CD4-positive, alpha-beta T cell treated with Interleukin-17A for 1 hour (primary cell): ENCODE measurements around the gene POLR2H.

Experiments
- DNase-seq: peaks from one replicate; pipeline ENCODE4 v3.0.0-alpha.2; 2020

Gene POLR2H

GRCh38 chr3:184352897-184353545 lies 8.5 kb upstream of the POLR2H start:
- no peak for DNase-seq

- DNase-seq, result no peak
Observed at GRCh38 chr3:184353546-184353941, 8.0 kb upstream of the POLR2H start.

GRCh38 chr3:184354121-184354728 lies 7.3 kb upstream of the POLR2H start:
- peak; percentile 70 for DNase-seq

DNA sequence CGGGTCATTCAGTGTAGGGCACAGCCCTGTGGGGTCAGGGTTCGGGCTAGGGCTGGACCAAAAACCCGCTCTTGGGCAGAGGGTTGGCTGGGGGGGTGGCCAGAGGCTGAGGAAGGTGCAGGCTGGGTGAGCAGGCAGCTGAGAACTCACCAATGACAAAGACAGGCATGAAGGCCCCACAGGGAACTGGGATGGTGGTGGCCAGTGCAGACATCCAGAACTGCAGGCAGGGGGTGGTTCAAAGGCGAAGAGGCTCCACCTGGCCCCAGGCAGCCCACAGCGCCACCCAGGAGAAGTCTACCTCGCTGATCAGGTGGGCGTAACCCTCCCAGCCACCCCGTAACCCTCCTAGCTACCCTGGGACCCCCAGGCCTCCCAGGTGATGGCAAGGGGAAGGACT lies 6.8 kb upstream of the POLR2H start:
- no peak for DNase-seq

- DNase-seq, result no peak
Observed at GRCh38 chr3:184355261-184356040, 6.1 kb upstream of the POLR2H start.

DNA sequence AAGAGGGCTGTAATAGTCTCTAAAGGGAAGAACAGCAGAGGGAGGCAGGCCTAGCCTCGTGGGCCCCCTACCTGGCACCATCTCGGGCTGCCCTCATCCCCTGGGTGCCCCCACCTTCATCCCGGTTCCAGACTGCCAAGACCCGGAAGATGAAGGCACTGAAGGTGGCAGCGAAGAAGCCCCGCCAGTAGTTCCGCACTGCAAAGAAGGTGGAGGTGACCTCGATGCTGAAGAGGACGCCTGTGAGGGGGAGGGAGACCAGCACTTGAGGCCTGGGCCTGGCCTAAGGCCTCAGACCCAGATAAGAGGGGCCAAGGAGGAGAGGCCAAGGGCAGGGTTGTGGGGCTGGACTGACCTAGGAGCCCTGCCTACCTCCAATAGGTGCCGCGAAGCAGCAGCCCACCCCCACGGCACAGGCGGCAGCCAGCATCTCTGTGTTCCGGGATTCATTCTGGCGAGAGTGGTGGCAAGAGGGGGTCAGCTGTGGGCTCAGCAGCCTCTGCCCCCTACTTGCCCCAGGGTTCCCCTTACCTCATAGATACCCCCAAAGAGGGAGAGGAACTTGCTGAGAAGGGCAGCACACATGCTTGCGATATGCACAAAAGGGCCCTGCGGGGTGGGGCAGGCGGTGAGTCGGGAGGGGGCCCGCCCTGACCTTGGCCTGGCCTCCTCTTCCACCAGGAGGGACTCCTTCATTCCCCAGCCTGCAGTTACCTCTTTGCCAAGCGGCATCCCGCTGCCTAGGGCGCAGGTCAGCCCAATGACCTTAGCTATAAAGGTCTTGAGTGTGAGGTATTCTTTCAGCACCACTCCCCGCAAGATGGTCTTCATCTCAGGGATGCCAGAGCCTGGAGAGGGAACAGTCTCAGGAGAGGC lies 4.0 kb upstream of the POLR2H start:
- no peak for DNase-seq

DNA sequence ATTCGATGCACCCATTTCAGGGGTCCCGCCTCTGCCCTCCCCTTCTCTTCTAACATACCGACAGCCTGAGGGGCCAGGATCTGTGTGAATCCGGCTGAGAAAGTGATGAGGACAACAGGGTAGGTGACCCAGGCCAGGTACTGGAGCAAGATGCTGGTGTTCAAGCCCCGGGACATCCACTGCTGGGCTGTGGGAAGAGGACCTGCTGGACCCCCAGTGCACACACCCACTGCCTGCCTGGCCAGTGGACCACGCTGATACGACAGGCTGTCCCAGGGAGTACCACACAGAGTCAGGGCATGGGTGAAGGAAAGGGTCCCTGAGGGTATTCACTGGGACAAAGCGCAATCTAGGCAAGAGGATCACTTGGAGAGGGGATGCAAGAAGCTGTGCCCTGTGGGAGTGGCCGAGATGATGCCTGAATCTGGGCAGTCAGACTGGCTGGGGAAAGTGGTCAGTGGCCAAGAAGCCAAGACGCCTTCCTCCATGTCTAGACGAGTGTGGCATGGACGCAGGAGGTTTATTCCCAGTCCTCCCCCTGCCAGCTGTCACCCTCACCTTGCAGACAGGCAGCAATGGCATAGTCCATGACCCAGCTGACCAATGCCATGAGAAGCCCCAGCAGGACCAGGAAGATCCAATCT lies 3.3 kb upstream of the POLR2H start:
- DNase-seq, result no peak

DNA sequence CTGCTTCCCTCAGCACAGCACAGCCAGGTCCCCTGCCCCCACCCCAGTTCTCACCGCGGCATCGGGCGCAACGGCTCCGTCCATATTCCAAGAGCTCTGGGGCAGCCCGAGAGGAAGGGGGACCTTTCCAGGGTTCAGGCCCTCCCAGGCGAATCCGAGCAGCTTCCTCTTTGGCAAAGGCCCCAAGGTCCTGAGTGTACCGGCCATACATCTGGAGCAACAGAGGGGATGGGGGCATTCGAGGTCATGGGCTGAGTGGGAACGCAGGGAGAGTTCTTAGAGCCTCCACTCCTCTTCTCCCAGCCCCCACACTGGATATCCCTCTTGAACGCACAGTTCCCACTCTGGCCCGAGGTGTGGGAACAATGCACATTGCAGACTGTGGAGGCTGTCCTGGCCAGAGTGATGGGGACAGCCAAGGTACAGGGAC lies 2.6 kb upstream of the POLR2H start:
- no peak for DNase-seq

- no peak for DNase-seq
Observed at GRCh38 chr3:184359610-184360009, 1.9 kb upstream of the POLR2H start.

DNA sequence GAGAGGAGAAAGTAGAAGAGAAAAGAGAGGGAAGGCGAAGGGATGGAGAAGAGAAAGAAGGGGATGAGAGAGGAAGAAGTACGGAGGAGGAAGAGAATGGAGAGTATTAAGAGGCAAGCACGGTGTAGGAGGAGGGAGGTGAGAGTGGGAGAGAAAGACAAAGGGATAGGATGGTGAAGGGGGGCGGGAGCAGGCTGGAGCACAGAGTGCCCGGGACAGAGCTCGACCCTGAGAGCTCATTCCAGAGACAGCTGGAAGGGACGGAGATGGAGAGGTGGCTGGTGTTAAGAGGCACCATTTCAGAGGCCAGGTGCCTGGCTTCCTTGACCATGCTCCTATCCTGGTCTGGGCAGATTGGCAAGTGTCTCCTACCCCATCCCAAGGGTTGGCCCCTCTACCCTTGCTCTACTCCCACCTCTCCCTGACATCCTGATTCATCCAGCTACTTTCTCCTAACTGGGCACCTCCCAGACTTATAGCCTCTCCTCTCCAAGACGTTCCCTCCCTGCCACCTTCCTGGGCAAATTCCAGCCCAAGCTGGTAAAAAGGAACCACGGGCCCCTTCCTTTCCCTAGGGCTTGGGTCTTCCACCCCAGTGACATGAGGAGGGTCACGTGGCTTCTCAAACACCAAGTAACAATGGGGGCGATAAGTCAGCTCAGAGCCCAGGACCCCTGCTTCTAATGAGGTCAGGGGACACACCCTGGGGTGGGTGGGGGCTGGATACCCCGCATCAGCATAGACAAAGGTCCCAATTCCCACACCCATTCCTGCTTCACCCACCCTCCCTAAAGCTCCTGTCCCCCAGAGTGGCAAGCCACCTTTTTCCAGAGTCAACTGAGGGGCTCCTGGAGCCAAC lies 1.2 kb upstream of the POLR2H start:
- DNase-seq, result no peak

DNA sequence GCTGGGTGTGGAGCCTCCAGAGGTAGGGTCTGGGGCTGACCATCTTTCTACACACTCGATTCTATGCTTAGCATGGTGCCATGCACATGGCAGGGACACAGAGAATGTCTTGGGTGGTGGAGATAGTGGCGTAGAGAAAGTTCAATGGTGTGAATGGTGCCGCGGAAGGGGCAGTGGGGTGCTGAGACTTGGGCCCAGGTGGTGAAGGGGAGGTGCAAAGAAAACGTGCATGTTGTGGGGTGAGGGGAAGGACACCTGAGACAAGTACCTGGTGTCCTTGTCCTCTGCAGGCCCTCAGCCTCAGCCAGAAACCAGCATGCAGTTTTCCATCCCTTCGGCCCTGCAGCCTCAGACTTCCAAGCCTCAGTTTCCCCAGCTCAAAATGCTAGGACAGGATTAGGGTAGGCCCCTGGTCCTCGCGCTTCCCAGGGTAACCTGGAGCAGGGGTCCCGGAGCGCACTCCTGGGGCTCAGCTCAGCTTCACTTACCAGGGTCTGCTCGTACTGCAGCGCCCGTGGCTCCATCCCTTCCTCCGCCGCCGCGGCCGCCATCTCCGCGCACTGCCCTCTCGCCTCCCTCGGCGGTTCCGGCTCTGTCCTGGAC lies 480 bp upstream of the POLR2H start:
- no peak for DNase-seq

GRCh38 chr3:184361932-184362667 lies 590 bp downstream of the POLR2H start:
- DNase-seq, result peak; percentile 33

DNA sequence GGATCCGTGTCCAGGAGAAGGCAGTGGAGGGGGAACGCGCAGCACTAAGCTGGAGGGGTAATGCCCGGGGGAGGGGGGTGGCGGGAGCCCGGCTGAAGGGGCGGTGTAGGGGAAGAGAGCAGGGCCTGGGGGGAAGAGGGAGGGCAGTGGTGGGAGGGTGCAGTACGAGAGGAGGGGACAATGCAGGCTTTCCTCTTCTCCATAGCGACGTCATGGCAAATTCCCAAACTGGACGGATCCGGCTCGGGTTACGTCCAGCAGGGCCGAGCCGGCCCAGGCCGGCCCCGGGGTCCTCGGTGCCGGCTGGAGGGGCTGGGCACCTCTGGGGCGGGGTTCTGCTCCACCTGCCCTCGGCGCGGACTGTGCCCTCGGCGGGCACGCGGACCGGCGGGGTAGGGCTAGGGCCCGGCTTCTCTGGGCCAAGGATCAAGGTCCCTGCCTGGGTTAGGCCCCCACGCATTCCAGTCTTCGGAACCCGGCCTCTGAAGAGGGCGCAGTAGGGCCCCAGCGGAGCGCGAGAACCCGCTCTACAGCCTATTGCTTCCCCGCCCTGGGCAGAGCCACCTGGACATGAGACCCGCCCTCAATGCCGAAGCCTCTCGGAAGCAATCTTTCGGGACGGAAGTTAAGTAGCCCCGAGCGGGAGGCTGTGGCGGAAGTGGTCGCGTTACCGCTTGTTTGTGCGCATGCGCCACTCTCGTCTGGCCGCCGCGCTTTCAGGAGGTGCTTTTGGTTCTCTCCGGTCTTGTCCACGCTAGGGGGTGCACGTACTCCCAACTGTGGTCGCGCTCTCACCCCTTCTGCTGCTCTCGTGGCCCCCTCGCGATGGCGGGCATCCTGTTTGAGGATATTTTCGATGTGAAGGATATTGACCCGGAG lies 1.4 kb downstream of the POLR2H start:
- DNase-seq, result peak; percentile 95

GRCh38 chr3:184366619-184367289 lies 5.2 kb downstream of the POLR2H start:
- no peak for DNase-seq

DNA sequence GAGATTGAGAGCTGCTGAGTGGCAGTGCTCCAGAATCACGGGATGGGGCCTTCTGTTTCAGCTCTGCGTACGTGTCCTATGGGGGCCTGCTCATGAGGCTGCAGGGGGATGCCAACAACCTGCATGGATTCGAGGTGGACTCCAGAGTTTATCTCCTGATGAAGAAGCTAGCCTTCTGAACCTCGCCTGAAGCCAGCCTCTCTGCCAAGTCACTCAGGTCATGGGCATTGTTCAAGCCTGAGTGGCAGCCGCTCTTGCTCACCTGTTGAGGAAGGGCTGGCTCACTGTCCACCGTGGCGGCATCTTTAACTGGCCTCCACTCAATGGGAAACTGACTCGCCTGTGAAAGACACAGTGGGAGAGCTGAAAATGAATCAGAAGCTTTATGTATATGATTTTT lies 6.6 kb downstream of the POLR2H start:
- no peak for DNase-seq

DNA sequence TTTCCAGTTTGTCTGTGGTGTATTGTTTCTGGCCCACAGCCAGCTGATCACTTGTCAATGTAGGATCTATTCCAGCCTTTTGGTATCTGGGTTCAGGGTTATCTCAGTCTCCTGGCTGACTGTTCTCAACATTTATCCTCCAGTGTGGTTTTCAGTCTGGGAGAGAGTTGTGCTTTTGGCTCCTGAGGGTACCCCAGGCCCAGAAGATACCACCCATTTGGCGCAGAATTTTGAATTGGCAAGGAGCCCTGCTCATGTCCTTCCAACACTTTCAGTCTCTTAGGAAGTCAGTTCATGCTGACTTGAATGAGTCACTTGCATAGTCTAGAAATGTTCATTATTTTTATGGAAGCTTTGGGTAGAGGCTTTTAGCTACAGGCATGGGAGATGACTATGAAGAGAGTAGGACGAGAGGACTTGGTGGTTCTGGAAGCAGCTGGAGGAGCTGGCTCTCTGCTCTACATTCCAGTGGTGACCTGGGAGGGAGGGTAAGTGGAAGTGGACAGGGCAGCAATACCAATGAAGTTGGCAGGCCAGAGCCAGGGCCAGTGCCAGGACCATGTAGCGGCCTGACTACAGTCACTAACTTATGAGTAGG lies 7.2 kb downstream of the POLR2H start:
- DNase-seq, result no peak

DNA sequence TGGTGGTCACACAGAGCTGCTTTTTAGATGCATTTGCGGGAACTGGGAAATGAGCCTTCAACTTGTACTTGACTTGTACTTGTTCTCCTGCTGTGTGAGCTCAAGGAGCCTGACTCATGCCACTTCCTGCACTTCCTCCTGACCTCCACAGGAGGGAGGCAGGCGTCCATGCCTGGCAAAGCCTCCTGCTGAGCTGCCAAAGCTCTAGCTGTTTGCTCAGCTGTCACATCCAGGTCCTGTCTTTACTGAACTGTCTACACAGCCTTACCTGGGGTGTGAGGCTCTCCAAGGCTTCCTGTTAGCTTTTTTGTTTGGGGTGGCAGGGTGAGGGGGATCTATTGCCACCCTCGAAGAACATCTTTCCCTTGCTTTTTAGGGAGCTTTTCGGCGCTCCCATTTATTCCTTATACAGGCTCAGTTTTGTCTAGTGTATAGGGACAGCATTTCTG lies 10.1 kb downstream of the POLR2H start:
- DNase-seq, result peak; percentile 63

DNA sequence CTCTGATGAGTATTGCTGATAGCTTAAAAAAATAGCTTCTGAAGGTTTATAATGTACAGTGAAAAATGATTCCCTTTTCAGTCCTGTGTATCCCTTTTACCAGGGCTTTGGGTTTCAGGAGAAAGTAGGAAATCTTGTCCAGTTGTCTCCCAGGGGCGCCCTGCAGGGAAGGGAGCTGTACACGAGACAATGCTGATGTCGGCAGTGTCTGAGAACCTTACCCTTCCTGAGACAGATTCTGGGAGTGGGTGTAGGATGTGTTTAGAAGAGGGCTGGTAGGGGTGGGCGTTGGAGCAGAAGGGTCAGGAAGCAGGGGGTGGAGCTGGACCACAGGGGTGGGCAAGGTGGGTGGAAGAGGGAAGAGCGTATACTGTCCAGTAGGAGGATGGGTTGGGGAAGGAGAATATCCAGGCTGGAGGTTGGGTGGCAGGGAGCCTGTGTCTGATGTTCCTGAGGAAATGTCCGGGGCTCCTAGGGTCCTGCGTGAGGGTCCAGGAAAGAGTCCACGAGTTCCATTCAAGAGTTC lies 10.8 kb downstream of the POLR2H start:
- DNase-seq, result no peak
